CD4-positive, CD25-positive, alpha-beta regulatory T cell (primary cell): ENCODE data around the gene CFD. TPM values are rescaled to one million over a fixed set of nuclear protein-coding genes. Genes with fewer than 3 reads are reported as not detected.

Experiments
- ATAC-seq, 2 donors: fragments of 150-1000 bp; cut with Tn5 transposase; one replicate each; pipeline ENCODE4 v1.10.0; 2021; ENCODE audit warnings: low read depth in 2 of 2, moderate number of reproducible peaks in 2 of 2, moderate library complexity in 1 of 2
- DNase-seq, 3 donors: peaks; one replicate each; pipeline versions ENCODE4 v3.0.0 to v3.0.0-alpha.2; 2012 to 2022; ENCODE audit warnings: mixed read lengths in 1 of 3
- H3K27ac ChIP-seq: one replicate; pipeline ENCODE4 v1.7.0; 2013; ENCODE audit warnings: mild to moderate bottlenecking, low read length; ENCODE audit not compliant: insufficient read depth, poor library complexity, severe bottlenecking
- H3K27me3 ChIP-seq: one replicate; pipeline ENCODE4 v1.7.0; 2013; ENCODE audit warnings: low read length; ENCODE audit not compliant: control insufficient read depth, insufficient read depth
- H3K36me3 ChIP-seq: one replicate; pipeline ENCODE4 v1.7.0; 2013; ENCODE audit warnings: mild to moderate bottlenecking, low read length, moderate library complexity; ENCODE audit not compliant: control insufficient read depth, insufficient read depth
- H3K4me1 ChIP-seq: 2 replicates; pipeline ENCODE4 v1.7.0; 2013; ENCODE audit warnings: mild to moderate bottlenecking, low read length; ENCODE audit not compliant: insufficient read depth, control insufficient read depth, poor library complexity, severe bottlenecking
- H3K4me3 ChIP-seq: one replicate; pipeline ENCODE4 v1.7.0; 2013; ENCODE audit warnings: low read depth, mild to moderate bottlenecking, low read length, moderate library complexity
- H3K9me3 ChIP-seq, 2 experiments: 1 replicate in 1 of 2; 2 replicates in 1 of 2; pipeline ENCODE4 v1.7.0; 2013; ENCODE audit warnings: low read length in 2 of 2, mild to moderate bottlenecking in 1 of 2, moderate library complexity in 1 of 2; ENCODE audit not compliant: control insufficient read depth in 2 of 2
- H3K27ac Mint-ChIP-seq, 3 donors: one replicate each; pipeline ENCODE4 v1.8.0; 2020 to 2022; ENCODE audit warnings: mild to moderate bottlenecking in 3 of 3, mixed read lengths in 3 of 3, moderate library complexity in 2 of 3
- H3K27me3 Mint-ChIP-seq: one replicate; pipeline ENCODE4 v1.8.0; 2022; ENCODE audit warnings: mild to moderate bottlenecking, mixed read lengths
- H3K36me3 Mint-ChIP-seq: one replicate; pipeline ENCODE4 v1.8.0; 2020; ENCODE audit warnings: mixed read lengths
- H3K4me1 Mint-ChIP-seq, 4 donors: one replicate each; pipeline ENCODE4 v1.8.0; 2020 to 2022; ENCODE audit warnings: mixed read lengths in 4 of 4, mild to moderate bottlenecking in 1 of 4
- H3K4me3 Mint-ChIP-seq, 4 donors: one replicate each; pipeline ENCODE4 v1.8.0; 2020 to 2022; ENCODE audit warnings: mild to moderate bottlenecking in 4 of 4, mixed read lengths in 4 of 4, moderate library complexity in 3 of 4
- H3K9me3 Mint-ChIP-seq, 7 donors: one replicate each; pipeline ENCODE4 v1.8.0; 2020 to 2022; ENCODE audit warnings: mixed read lengths in 7 of 7, mild to moderate bottlenecking in 3 of 7, moderate library complexity in 2 of 7
- polyA plus RNA-seq, 4 donors: library from polyadenylated mRNA; unstranded; fragments of 300-500 nt; fragmentation: Illumina TruSeq; gene quantifications; one replicate each; pipeline ENCODE4 v1.2.3, GENCODE V29; 2021
- total RNA-seq: library from RNA; stranded (reverse); gene quantifications from one replicate; pipeline ENCODE4 v1.2.3, GENCODE V29; 2022

CFD gene
- total and polyA plus RNA-seq, 5 donors from 2014 or later, result 1.9 to 6.4 (median 2.0) TPM

DNA sequence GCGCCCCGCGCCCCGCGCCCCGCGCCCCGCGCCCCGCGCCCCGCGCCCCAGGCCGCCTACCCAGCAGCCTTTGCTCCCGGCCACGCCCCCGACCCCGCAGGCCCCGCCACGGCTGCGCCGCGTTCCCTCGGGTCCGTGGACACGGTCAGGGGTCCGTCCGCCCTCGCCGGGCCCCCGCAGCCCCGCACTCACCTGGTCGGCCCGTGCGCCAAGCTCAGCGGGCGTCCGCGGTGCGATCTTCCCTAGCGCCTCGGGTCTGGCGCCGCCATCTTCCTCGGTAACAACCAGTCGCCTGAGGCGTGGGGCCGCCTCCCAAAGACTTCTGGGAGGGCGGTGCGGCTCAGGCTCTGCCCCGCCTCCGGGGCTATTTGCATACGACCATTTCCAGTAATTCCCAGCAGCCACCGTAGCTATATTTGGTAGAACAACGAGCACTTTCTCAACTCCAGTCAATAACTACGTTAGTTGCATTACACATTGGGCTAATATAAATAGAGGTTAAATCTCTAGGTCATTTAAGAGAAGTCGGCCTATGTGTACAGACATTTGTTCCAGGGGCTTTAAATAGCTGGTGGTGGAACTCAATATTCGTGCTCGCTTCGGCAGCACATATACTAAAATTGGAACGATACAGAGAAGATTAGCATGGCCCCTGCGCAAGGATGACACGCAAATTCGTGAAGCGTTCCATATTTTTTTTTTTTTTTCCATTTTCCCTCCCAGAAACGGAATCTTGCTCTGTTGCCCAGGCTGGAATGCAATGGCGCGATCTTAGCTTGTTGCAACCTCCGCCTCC, 33.6 kb downstream of the CFD start, which contains the start of the genes MED16 and RNU6-9:
Gene MED16, minus strand, starts transcription at position 294 of the 796 bp plus-strand sequence. CDS start 2,056 bp downstream, outside the sequence.
Gene RNU6-9, plus strand, starts transcription at position 591 of the 796 bp plus-strand sequence.
- DNase-seq (peak; percentile 86 to 96 (median 96)), ATAC-seq (peak; percentile 83)
- Histone ChIP-seq H3K4me1 (peaks cover 19% of the 10 kb centered on the region), H3K27ac (peak within 1 kb of the TSS; percentile 88), H3K36me3 (peaks cover 30% of the 10 kb centered on the region), H3K4me3 (peak within 1 kb of the TSS; percentile 88), H3K27me3 (no peaks in the 10 kb centered on the region), H3K9me3 (no peaks in the 10 kb centered on the region)
- Mint-ChIP-seq H3K27ac (peak within 1 kb of the TSS; percentile 97 to 100 (median 99)), H3K36me3 (peaks cover 7% of the 10 kb centered on the region), H3K27me3 (peaks cover 5% of the 10 kb centered on the region), H3K9me3 (no peaks in the 10 kb centered on the region), H3K4me3 (peak within 1 kb of the TSS; percentile 93 to 96 (median 94)), H3K4me1 (peaks cover 4 to 56% (median 14%) of the 10 kb centered on the region in 4 donors)

DNA sequence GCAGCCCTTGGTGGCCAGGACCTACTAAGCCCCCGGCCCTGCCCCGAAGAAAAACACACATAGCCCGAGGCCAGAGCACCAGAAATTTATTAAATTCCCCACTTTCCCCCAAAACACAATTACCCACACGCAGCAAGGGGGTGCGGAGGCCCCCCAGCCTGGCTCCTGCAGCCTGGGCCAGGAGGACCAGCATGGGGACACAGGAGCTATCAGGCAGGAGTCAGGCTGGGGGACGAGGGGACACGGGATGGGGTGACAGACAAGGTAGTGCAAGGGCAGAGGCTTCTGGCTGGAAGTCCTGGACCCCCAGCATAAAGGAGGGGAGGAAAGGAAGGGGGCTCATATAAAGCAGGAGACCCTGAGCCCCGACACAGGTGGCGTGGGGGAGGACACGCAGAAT, 37.0 kb downstream of the CFD start:
- Histone ChIP-seq H3K27me3 (no peaks in the 10 kb centered on the region), H3K9me3 (no peaks in the 10 kb centered on the region), H3K4me1 (peaks cover 28% of the 10 kb centered on the region), H3K36me3 (peaks cover 27% of the 10 kb centered on the region), H3K4me3 (no peak overlapping the region), H3K27ac (no peak overlapping the region)
- ATAC-seq, result no peak
- Mint-ChIP-seq H3K4me3 (peak overlapping the region in 2 of 4 donors; percentile 63 to 75), H3K4me1 (peaks cover 4 to 41% (median 10%) of the 10 kb centered on the region in 4 donors), H3K27me3 (peaks cover 5% of the 10 kb centered on the region), H3K36me3 (peaks cover 7% of the 10 kb centered on the region), H3K27ac (peak overlapping the region; percentile 42 to 86 (median 82)), H3K9me3 (peaks cover 0 to 2% (median 0%) of the 10 kb centered on the region in 7 donors)
- no peak for DNase-seq

- Mint-ChIP-seq H3K36me3 (peaks cover 7% of the 10 kb centered on the region), H3K27ac (peak overlapping the region in 2 of 3 donors; percentile 52 to 86), H3K4me3 (peak overlapping the region in 1 of 4 donors; percentile 75), H3K9me3 (peaks cover 0 to 2% (median 0%) of the 10 kb centered on the region in 7 donors), H3K4me1 (peaks cover 4 to 42% (median 10%) of the 10 kb centered on the region in 4 donors), H3K27me3 (peaks cover 5% of the 10 kb centered on the region)
- Histone ChIP-seq H3K4me3 (no peak overlapping the region), H3K27ac (no peak overlapping the region), H3K4me1 (peaks cover 26% of the 10 kb centered on the region), H3K9me3 (no peaks in the 10 kb centered on the region), H3K27me3 (no peaks in the 10 kb centered on the region), H3K36me3 (peaks cover 31% of the 10 kb centered on the region)
- ATAC-seq, result no peak
- no peak for DNase-seq
Observed at GRCh38 chr19:896999-897398, 37.5 kb downstream of the CFD start.

GRCh38 chr19:897442-898039, 38.1 kb downstream of the CFD start:
- peaks cover 7% of the 10 kb centered on the region for H3K36me3 Mint-ChIP-seq
- H3K4me3 Mint-ChIP-seq, result no peak overlapping the region
- H3K4me1 Mint-ChIP-seq, result peaks cover 4 to 47% (median 11%) of the 10 kb centered on the region in 4 donors
- H3K27ac Mint-ChIP-seq, result peak overlapping the region in 1 of 3 donors; percentile 52
- peaks cover 0 to 2% (median 0%) of the 10 kb centered on the region in 7 donors for H3K9me3 Mint-ChIP-seq
- peaks cover 5% of the 10 kb centered on the region for H3K27me3 Mint-ChIP-seq
- Histone ChIP-seq H3K9me3 (no peaks in the 10 kb centered on the region), H3K27ac (no peak overlapping the region), H3K4me1 (peaks cover 21% of the 10 kb centered on the region), H3K4me3 (no peak overlapping the region), H3K36me3 (peaks cover 36% of the 10 kb centered on the region), H3K27me3 (no peaks in the 10 kb centered on the region)
- ATAC-seq (no peak), DNase-seq (no peak)

DNA sequence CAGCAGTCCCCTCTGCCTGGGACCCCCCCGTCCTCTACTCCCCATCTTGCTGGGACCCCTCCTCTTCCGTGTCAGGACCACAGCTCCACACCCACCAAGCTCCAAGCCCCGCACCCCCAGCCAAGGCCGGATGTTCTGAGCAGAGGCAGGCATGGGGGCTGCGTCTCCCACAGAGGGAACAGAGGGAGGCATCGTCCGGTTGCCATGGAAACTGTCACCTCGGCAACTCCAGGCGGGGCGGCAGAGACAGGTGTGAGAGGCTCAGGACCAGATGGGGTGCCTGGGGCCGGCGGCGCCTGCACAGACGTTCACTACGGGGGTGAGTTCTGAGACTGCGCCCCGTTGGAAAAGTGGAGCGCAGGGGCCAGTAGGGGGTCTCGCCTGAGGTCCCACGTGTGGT, 39.2 kb downstream of the CFD start:
- Histone ChIP-seq H3K4me3 (no peak overlapping the region), H3K4me1 (peaks cover 26% of the 10 kb centered on the region), H3K27ac (no peak overlapping the region), H3K36me3 (peaks cover 39% of the 10 kb centered on the region), H3K9me3 (no peaks in the 10 kb centered on the region), H3K27me3 (no peaks in the 10 kb centered on the region)
- Mint-ChIP-seq H3K4me1 (peaks cover 0 to 46% (median 5%) of the 10 kb centered on the region in 4 donors), H3K9me3 (peaks cover 0 to 2% (median 0%) of the 10 kb centered on the region in 7 donors), H3K27me3 (no peaks in the 10 kb centered on the region), H3K4me3 (no peak overlapping the region), H3K36me3 (peaks cover 7% of the 10 kb centered on the region), H3K27ac (no peak overlapping the region)
- peak in 1 of 3 donors; percentile 28 for DNase-seq
- ATAC-seq, result peak in 1 of 2 donors; percentile 28

DNA sequence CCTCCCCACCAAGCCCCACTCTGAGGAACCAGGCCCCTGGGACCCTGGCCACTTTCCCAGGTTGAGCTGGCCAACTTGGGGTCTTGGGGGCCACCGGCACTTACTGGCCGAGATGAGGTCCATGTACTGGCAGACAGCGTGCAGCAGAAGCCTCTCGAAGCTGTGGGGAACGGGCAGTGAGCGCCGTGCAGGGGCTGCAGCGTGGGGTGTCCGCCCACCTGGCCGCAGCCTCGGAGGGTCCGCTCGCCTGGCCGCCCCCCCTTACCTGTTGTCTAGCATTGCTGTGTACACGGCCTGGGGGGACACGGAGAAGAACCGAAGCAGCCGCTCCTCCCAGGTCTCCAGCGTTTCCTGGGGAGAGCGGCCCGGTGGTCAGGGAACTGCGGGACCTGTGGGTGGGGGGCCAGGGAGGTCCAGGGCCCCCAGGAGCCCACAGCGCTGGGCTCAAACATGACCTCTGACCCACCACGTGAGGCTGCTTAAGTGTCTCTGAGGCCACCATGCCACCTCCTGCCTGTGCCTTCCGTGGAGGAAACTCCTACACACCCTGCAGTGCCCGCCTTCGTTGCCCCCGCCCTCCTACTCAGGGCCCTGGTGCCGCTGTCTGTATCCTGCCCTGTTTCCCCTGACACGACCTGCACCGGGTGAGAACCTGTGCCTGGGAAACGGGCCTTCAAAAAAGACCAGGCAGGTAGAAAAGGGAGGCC, 40.0 kb downstream of the CFD start:
- Histone ChIP-seq H3K4me3 (no peak overlapping the region), H3K9me3 (no peaks in the 10 kb centered on the region), H3K4me1 (peaks cover 33% of the 10 kb centered on the region), H3K27ac (peak overlapping the region; percentile 14), H3K27me3 (no peaks in the 10 kb centered on the region), H3K36me3 (peaks cover 42% of the 10 kb centered on the region)
- H3K4me1 Mint-ChIP-seq, result peaks cover 0 to 44% (median 7%) of the 10 kb centered on the region in 4 donors
- ATAC-seq (no peak), DNase-seq (no peak)
- H3K27me3 Mint-ChIP-seq, result no peaks in the 10 kb centered on the region
- H3K36me3 Mint-ChIP-seq, result peaks cover 7% of the 10 kb centered on the region
- H3K4me3 Mint-ChIP-seq, result no peak overlapping the region
- peaks cover 0 to 2% (median 0%) of the 10 kb centered on the region in 7 donors for H3K9me3 Mint-ChIP-seq
- H3K27ac Mint-ChIP-seq, result no peak overlapping the region

DNA sequence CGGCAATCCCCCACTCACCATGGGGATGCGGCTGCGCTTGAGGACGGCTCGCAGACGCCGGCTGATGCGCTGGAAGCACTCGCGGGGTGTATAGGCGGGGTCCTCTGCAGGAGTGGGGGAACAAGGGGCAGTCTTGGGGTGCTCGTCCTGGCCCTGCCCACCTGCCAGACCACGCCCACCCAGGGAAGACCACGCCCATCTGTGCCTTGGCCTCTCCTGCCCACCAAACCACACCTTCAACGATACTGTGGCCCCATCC, 40.5 kb downstream of the CFD start:
- Histone ChIP-seq H3K4me1 (peaks cover 35% of the 10 kb centered on the region), H3K9me3 (no peaks in the 10 kb centered on the region), H3K36me3 (peaks cover 43% of the 10 kb centered on the region), H3K4me3 (no peak overlapping the region), H3K27me3 (no peaks in the 10 kb centered on the region), H3K27ac (peak overlapping the region; percentile 14)
- H3K4me1 Mint-ChIP-seq, result peaks cover 0 to 48% (median 9%) of the 10 kb centered on the region in 4 donors
- no peaks in the 10 kb centered on the region for H3K27me3 Mint-ChIP-seq
- DNase-seq, result no peak
- peaks cover 7% of the 10 kb centered on the region for H3K36me3 Mint-ChIP-seq
- ATAC-seq, result no peak
- H3K4me3 Mint-ChIP-seq, result no peak overlapping the region
- H3K9me3 Mint-ChIP-seq, result peaks cover 0 to 2% (median 0%) of the 10 kb centered on the region in 7 donors
- H3K27ac Mint-ChIP-seq, result peak overlapping the region in 1 of 3 donors; percentile 20
